ENCODE results near the gene TMEM45A.

GRCh38 chr3:100470951-100471350, 21.5 kb upstream of the TMEM45A start:
- no peak for TF ChIP-seq POLR2A (IDR thresholded peaks at IDR 0.05; ENCODE audit: low read length)
- TF ChIP-seq GATA1 (IDR thresholded peaks at IDR 0.05; ENCODE audit: low read depth, low read length): no peak
